Measurements from ENCODE around the gene ICA1. TPM values are rescaled to one million over a fixed set of nuclear protein-coding genes. Genes with fewer than 3 reads are reported as not detected.

Gene ICA1
- total RNA-seq, 1 donor from 2014 or later = 48.8 TPM

GRCh38 chr7:8282871-8283270 is 20.9 kb upstream of the ICA1 start:
- no peak overlapping the region for H3K27ac Mint-ChIP-seq
- no peaks in the 10 kb centered on the region for H3K36me3 Mint-ChIP-seq (ENCODE audit: insufficient read depth)
- no peak for DNase-seq (ENCODE audit: low spot score, unreplicated experiment)
- H3K4me3 Mint-ChIP-seq (ENCODE audit: low read depth) = no peak overlapping the region
- TF ChIP-seq, protein P1, sequence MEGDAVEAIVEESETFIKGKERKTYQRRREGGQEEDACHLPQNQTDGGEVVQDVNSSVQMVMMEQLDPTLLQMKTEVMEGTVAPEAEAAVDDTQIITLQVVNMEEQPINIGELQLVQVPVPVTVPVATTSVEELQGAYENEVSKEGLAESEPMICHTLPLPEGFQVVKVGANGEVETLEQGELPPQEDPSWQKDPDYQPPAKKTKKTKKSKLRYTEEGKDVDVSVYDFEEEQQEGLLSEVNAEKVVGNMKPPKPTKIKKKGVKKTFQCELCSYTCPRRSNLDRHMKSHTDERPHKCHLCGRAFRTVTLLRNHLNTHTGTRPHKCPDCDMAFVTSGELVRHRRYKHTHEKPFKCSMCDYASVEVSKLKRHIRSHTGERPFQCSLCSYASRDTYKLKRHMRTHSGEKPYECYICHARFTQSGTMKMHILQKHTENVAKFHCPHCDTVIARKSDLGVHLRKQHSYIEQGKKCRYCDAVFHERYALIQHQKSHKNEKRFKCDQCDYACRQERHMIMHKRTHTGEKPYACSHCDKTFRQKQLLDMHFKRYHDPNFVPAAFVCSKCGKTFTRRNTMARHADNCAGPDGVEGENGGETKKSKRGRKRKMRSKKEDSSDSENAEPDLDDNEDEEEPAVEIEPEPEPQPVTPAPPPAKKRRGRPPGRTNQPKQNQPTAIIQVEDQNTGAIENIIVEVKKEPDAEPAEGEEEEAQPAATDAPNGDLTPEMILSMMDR (IDR thresholded peaks at IDR 0.05; ENCODE audit: unreplicated experiment) = no peak
- no peaks in the 10 kb centered on the region for H3K27me3 Mint-ChIP-seq
- peaks cover 6% of the 10 kb centered on the region for H3K4me1 Mint-ChIP-seq (ENCODE audit: low read depth)
- H3K9me3 Mint-ChIP-seq (ENCODE audit: low read depth) = no peaks in the 10 kb centered on the region

DNA sequence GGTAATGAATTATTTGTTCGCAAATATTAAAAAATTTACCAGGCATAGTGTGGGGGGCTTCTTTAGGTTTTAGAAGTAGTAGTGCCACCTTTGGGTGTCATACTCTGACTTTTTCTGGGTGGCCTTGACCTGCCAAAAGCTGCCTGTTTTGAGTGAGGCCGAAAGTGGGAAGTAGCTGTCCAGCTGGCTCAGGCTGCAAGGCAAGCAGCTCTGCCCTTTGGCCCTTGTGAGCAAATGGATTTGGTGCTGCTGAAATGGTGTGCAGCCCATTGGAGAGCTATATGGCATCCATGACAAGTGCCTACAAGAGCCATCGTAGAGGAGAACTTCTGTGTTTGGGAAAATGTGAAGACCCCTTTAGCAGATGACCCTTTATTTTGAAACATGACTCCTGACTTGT is 20.2 kb upstream of the ICA1 start:
- Mint-ChIP-seq H3K4me3 (ENCODE audit: low read depth) (no peak overlapping the region), H3K4me1 (ENCODE audit: low read depth) (peaks cover 3% of the 10 kb centered on the region), H3K9me3 (ENCODE audit: low read depth) (no peaks in the 10 kb centered on the region), H3K36me3 (ENCODE audit: insufficient read depth) (no peaks in the 10 kb centered on the region), H3K27me3 (no peaks in the 10 kb centered on the region), H3K27ac (no peak overlapping the region)
- TF ChIP-seq, protein P1 (IDR thresholded peaks at IDR 0.05; ENCODE audit: unreplicated experiment) = no peak
- no peak for DNase-seq (ENCODE audit: low spot score, unreplicated experiment)

- no peak overlapping the region for H3K27ac Mint-ChIP-seq
- H3K4me1 Mint-ChIP-seq (ENCODE audit: low read depth) = no peaks in the 10 kb centered on the region
- H3K27me3 Mint-ChIP-seq = no peaks in the 10 kb centered on the region
- no peak overlapping the region for H3K4me3 Mint-ChIP-seq (ENCODE audit: low read depth)
- H3K9me3 Mint-ChIP-seq (ENCODE audit: low read depth) = no peaks in the 10 kb centered on the region
- no peaks in the 10 kb centered on the region for H3K36me3 Mint-ChIP-seq (ENCODE audit: insufficient read depth)
- TF ChIP-seq, protein P1 (IDR thresholded peaks at IDR 0.05; ENCODE audit: unreplicated experiment) = no peak
- DNase-seq (ENCODE audit: low spot score, unreplicated experiment) = no peak
These were observed 16.2 kb upstream of the ICA1 start for GRCh38 chr7:8278183-8278582.

- no peak for DNase-seq (ENCODE audit: low spot score, unreplicated experiment)
- Mint-ChIP-seq H3K9me3 (ENCODE audit: low read depth) (no peaks in the 10 kb centered on the region), H3K4me1 (ENCODE audit: low read depth) (no peaks in the 10 kb centered on the region), H3K4me3 (ENCODE audit: low read depth) (no peak overlapping the region), H3K36me3 (ENCODE audit: insufficient read depth) (no peaks in the 10 kb centered on the region), H3K27ac (no peak overlapping the region), H3K27me3 (no peaks in the 10 kb centered on the region)
- TF ChIP-seq, protein P1 (IDR thresholded peaks at IDR 0.05; ENCODE audit: unreplicated experiment) = peak; percentile 42
These were observed 15.5 kb upstream of the ICA1 start for GRCh38 chr7:8277394-8277982.

DNA sequence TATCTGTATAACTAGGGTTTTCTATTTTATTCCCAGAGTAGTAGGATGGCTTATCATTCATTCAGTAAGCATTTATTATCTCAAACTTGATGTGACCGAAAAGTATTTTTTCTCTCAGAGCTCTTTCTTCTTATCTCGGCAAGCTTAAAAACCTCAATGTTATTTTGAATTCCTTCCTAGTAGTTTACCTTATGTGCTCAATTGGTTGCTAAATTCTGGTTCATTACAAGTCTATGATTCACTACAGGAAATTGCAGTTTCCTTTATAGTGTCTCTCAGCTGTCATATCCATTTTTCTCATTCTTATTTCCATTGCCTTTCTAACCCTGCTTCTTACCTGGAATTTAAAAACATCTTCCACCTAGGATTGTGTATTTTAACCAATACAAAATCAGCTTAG is 12.6 kb upstream of the ICA1 start:
- H3K4me1 Mint-ChIP-seq (ENCODE audit: low read depth) = no peaks in the 10 kb centered on the region
- no peaks in the 10 kb centered on the region for H3K9me3 Mint-ChIP-seq (ENCODE audit: low read depth)
- no peak overlapping the region for H3K4me3 Mint-ChIP-seq (ENCODE audit: low read depth)

More for the DNA sequence above, 12.6 kb upstream of the ICA1 start:
- no peak for DNase-seq (ENCODE audit: low spot score, unreplicated experiment)
- TF ChIP-seq, protein P1 (IDR thresholded peaks at IDR 0.05; ENCODE audit: unreplicated experiment) = no peak
- Mint-ChIP-seq H3K36me3 (ENCODE audit: insufficient read depth) (no peaks in the 10 kb centered on the region), H3K27ac (no peak overlapping the region), H3K27me3 (no peaks in the 10 kb centered on the region)
